K562 (cell line): ENCODE results near the gene CPED1. TPM values are rescaled to one million over a fixed set of nuclear protein-coding genes. Genes with fewer than 3 reads are reported as not detected.

Experiments used
- CLOCK ChIP-seq: fragments of 250-450 bp; sonication (Bioruptor Pico); IDR thresholded peaks from 2 replicates; pipeline ENCODE4 v1.4.0; 2020; ENCODE audit warnings: mild to moderate bottlenecking, moderate library complexity, borderline replicate concordance
- DNMT1 ChIP-seq: fragments of 450-650 bp; IDR thresholded peaks from 2 replicates; pipeline ENCODE4 v1.6.1; 2016; ENCODE audit warnings: antibody characterized with exemption, mild to moderate bottlenecking
- E4F1 ChIP-seq: fragments of 250-450 bp; sonication (Bioruptor Pico); IDR thresholded peaks from 2 replicates; pipeline ENCODE4 v1.5.0; 2021; ENCODE audit warnings: mild to moderate bottlenecking, borderline replicate concordance
- ELK1 ChIP-seq: sonication (generic); formaldehyde crosslinking; IDR thresholded peaks from 2 replicates; pipeline ENCODE4 v1.8.1; 2022; ENCODE audit warnings: missing genetic modification reagents
- GTF2B ChIP-seq: IDR thresholded peaks from 2 replicates; pipeline ENCODE4 v1.6.1; 2011; ENCODE audit not compliant: insufficient read length; ENCODE audit errors: extremely low read depth
- KDM4B ChIP-seq, 2 experiments: fragments of 450-650 bp in 1 of 2; sonication (generic) in 1 of 2; IDR thresholded peaks; 2 replicates each; pipeline ENCODE4 v1.6.1; 2016 to 2017; ENCODE audit warnings: borderline replicate concordance in 2 of 2, antibody characterized with exemption in 1 of 2, low read depth in 1 of 2, mild to moderate bottlenecking in 1 of 2
- MEIS2 ChIP-seq: fragments of 450-650 bp; IDR thresholded peaks from 2 replicates; pipeline ENCODE4 v1.6.1; 2014; ENCODE audit warnings: mild to moderate bottlenecking; ENCODE audit not compliant: partially characterized antibody
- NCOA6 ChIP-seq: fragments of 450-650 bp; IDR thresholded peaks from 2 replicates; pipeline ENCODE4 v1.6.1; 2017; ENCODE audit warnings: mild to moderate bottlenecking
- POLR3G ChIP-seq: IDR thresholded peaks from 2 replicates; pipeline ENCODE4 v1.6.1; 2011; ENCODE audit not compliant: insufficient read length, insufficient replicate concordance; ENCODE audit errors: extremely low read depth
- VEZF1 ChIP-seq: fragments of 200-800 bp; sonication (Bioruptor generic); IDR thresholded peaks from 2 replicates; pipeline ENCODE4 v1.6.1; 2017; ENCODE audit warnings: missing genetic modification characterization, missing compliant biosample characterization
- ZBTB26 ChIP-seq: fragments of 450-650 bp; formaldehyde crosslinking; IDR thresholded peaks from 2 replicates; pipeline ENCODE4 v1.4.0; 2022; ENCODE audit warnings: missing genetic modification characterization
- ZNF24 ChIP-seq: fragments of 450-650 bp; IDR thresholded peaks from 2 replicates; pipeline ENCODE4 v1.6.1; 2016
- ZNF398 ChIP-seq: fragments of 250-450 bp; sonication (Bioruptor Pico); IDR thresholded peaks from 2 replicates; pipeline ENCODE4 v1.8.0; 2021; ENCODE audit warnings: moderate library complexity, mild to moderate bottlenecking, inconsistent platforms
- polyA plus RNA-seq, 8 experiments: library from polyadenylated mRNA; depleted of rRNA in 4 of 8; stranded (reverse) in 5 of 8; unstranded in 3 of 8; fragments of >200 nt; fragmentation: Nextera tagmentation in 2 of 8; fragmentation: Illumina TruSeq in 1 of 8; extraction: Ambion mirVana in 2 of 8; extraction: Trizol in 1 of 8; gene quantifications; 2 replicates each; pipeline versions ENCODE4 v1.2.1 to v1.2.3, GENCODE V29; 2011 to 2014; ENCODE audit warnings: inconsistent platforms in 1 of 8, missing spikeins in 1 of 8
- total RNA-seq, 7 experiments: library from RNA; depleted of rRNA in 6 of 7; stranded (reverse); fragments of >200 nt in 6 of 7; fragmentation: Illumina TruSeq in 2 of 7; extraction: Trizol in 2 of 7; gene quantifications; 2 replicates each; pipeline versions ENCODE4 v1.2.1 to v1.2.3, GENCODE V29; 2011 to 2021; ENCODE audit warnings: low replicate concordance in 1 of 7

Gene CPED1
- total and polyA plus RNA-seq, 9 of the 15 experiments (the other 6 are each of a cell fraction or from before 2014, with no cell fraction given), result 195 to 393 (median 290) TPM

- TF ChIP-seq NCOA6 (0 out of 2 replicates have a peak, but pooled peaks have one; percentile 31), GTF2B (no peak), ZNF24 (no peak), E4F1 (CRISPR knock-in tag) (no peak), MEIS2 (no peak), KDM4B (IDR thresholded peaks at IDR 0.05; ENCODE audit: borderline replicate concordance in 2 of 2, low read depth in 1 of 2) (0 out of 4 replicates have a peak, but pooled peaks of 1 of the 2 experiments have one; percentile 61), VEZF1 (peak; percentile 43; the same call in 1 of the 2 replicates), DNMT1 (peak; percentile 92; the same call in 1 of the 2 replicates), ZNF398 (no peak), POLR3G (no peak), ZBTB26 (CRISPR knock-in tag) (peak; percentile 84), ELK1 (CRISPR knock-in tag) (no peak), CLOCK (CRISPR knock-in tag) (no peak)
Measured at GRCh38 chr7:120988591-120989256, at the start of gene CPED1 (continued).
